HUES6 (cell line): ENCODE results near the gene SMURF2.
"Not testable (repeated sequence)": the region's sequence is repeated elsewhere in the genome, so short reads cannot be mapped to it uniquely, and the experiment has no call there.

Source experiments
- H3K27ac ChIP-seq: 2 replicates; pipeline ENCODE4 v1.7.0; 2013; ENCODE audit warnings: low read depth, mild to moderate bottlenecking, low read length, inconsistent platforms
- H3K27me3 ChIP-seq: 2 replicates; pipeline ENCODE4 v1.6.1; 2013; ENCODE audit warnings: low read length; ENCODE audit not compliant: control insufficient read depth, insufficient read depth
- H3K36me3 ChIP-seq: 2 replicates; pipeline ENCODE4 v1.6.1; 2013; ENCODE audit warnings: low read length; ENCODE audit not compliant: control insufficient read depth, insufficient read depth
- H3K4me1 ChIP-seq: 2 replicates; pipeline ENCODE4 v1.6.1; 2013; ENCODE audit warnings: low read length; ENCODE audit not compliant: control insufficient read depth, insufficient read depth
- H3K4me3 ChIP-seq: 2 replicates; pipeline ENCODE4 v1.5.1; 2013; ENCODE audit warnings: low read depth, low read length
- H3K9ac ChIP-seq: one replicate; pipeline ENCODE4 v1.6.1; 2013; ENCODE audit warnings: mild to moderate bottlenecking, low read length
- H3K9me3 ChIP-seq: 2 replicates; pipeline ENCODE4 v1.6.1; 2013; ENCODE audit warnings: low read depth, low read length; ENCODE audit not compliant: control insufficient read depth, insufficient read depth

The SMURF2 gene

DNA sequence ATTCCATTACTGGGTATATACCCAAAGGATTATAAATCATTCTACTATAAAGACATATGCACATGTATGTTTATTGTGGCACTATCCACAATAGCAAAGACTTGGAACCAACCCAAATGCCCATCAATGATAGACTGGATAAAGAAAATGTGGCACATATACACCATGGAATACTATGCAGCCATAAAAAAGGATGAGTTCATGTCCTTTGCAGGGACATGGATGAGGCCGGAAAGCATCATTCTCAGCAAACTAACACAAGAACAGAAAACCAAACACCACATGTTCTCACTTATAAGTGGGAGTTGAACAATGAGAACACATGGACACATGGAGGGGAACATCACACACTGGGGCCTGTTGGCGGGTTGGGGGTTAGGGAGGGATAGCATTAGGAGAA, 51.9 kb downstream of the SMURF2 start:
- not testable (repeated sequence) for H3K9ac ChIP-seq

DNA sequence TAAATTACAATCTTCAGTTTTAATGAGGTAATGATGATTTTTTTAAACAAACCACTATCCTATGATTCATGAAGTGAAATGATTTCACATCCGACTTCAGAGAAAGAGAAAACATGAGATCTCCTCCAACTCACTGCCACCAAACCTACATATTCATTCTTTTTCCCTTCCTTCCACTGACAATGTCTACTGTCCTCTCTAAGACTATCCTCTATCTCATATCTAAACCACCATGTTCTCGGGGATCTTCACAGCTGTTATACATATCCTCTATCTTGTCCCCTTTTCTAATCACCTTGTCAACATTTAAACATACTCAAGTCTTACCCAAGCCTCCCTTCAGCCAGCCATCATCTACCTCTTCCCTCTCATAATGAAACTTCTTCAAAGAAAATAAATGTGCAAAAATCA, 53.5 kb downstream of the SMURF2 start:
- no peak overlapping the region for H3K9ac ChIP-seq
- no peak overlapping the region for H3K27ac ChIP-seq
- no peak overlapping the region for H3K4me3 ChIP-seq
- H3K27me3 ChIP-seq, result no peaks in the 10 kb centered on the region
- H3K4me1 ChIP-seq, result no peaks in the 10 kb centered on the region
- H3K9me3 ChIP-seq, result no peaks in the 10 kb centered on the region
- H3K36me3 ChIP-seq, result no peaks in the 10 kb centered on the region

More for the DNA sequence above, 51.9 kb downstream of the SMURF2 start:
- not testable (repeated sequence) for H3K27me3 ChIP-seq, H3K27ac ChIP-seq, H3K36me3 ChIP-seq, H3K4me1 ChIP-seq, H3K4me3 ChIP-seq, H3K9me3 ChIP-seq

DNA sequence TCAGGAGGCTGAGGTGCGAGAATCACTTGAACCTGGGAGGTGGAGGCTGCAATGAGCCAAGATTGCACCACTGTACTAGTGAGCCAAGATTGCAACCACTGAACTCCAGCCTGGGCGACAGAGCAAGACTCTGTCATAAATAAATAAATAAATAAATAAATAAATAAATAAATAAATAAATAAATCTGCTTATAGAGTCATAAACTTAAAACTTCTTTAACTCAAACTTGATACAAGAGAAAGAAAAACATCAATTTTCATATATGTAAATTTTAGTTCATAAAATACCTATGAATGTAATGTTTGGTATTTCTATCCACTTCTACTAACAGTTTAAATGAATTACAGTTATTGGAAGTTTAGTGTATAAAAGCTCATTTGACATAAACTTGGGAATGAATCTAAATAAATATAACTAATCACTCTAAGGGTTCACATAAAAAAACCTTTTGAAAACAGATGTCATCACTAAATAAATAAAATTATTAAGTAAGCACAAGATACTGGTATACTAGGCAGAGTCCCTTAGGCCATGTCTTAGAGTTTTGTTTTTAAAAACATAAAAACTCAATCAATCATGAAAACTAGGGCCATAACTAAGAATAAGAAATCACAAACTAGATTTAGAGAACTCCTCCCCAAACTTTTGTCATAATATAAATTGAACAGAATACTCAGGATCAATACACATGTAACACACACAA, 54.1 kb downstream of the SMURF2 start:
- Histone ChIP-seq H3K4me1 (no peaks in the 10 kb centered on the region), H3K9me3 (no peaks in the 10 kb centered on the region), H3K27ac (no peak overlapping the region), H3K27me3 (no peaks in the 10 kb centered on the region), H3K36me3 (no peaks in the 10 kb centered on the region), H3K9ac (no peak overlapping the region), H3K4me3 (no peak overlapping the region)

DNA sequence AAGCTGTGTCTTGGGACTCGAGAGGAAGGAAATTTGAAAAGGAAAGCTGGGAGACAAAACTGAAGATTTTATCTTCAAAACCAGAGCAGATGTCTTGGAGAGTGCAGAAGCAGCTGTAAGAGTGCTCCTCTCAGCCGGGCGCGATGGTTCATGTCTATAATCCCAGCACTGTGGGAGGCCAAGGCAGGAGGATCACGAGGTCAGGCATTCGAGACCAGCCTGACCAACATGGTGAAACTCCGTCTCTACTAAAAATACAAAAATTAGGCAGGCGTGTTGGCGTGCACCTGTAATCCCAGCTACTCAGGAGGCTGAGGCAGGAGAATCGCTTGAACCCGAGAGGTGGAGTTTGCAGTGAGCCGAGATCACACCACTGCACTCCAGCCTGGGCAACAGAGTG, 57.6 kb downstream of the SMURF2 start:
- H3K9ac ChIP-seq, H3K4me3 ChIP-seq, H3K27ac ChIP-seq, H3K9me3 ChIP-seq, H3K27me3 ChIP-seq, H3K36me3 ChIP-seq, H3K4me1 ChIP-seq: not testable (repeated sequence)

DNA sequence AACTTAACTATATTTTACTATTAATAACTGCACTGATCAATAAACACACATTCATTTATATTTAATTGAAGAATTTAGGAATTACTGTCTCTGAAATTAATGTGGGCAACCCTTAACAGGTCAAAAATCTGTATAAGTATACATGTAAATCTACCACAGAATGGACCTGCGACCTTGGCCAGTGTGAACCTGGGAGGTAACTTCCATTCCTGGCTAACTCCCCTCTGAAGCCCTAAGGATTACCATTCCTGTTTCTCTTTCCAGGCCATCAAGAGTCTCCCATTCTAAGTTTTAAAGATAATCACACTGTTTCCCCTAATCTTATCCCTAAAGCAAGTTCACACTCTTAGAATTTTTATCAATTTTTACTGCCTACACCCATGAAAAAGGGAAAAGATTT, 58.1 kb downstream of the SMURF2 start:
- Histone ChIP-seq H3K27me3 (no peaks in the 10 kb centered on the region), H3K4me1 (peaks cover 6% of the 10 kb centered on the region; the same call in 1 of the 2 replicates), H3K4me3 (no peak overlapping the region), H3K36me3 (no peaks in the 10 kb centered on the region), H3K9me3 (no peaks in the 10 kb centered on the region), H3K27ac (no peak overlapping the region), H3K9ac (no peak overlapping the region)

DNA sequence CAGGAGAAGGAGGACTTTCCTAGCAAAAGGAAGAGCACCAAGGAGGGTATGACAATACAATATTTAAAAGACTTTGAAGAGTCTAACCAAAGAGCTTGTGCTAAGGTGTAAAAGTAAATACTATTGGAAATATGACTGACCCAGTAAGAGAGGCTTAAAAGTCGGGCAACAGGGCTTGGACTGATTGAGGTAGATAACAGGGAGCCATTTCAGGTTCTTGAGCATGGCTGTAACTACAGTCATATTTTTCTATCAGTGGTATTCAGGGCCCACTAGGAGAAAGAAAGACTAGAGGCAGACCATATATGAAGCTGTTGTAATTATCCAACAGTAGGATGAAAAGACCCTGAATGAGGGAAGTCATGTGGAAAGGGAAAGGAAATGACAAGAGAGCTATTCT, 62.3 kb downstream of the SMURF2 start:
- Histone ChIP-seq H3K27ac (no peak overlapping the region), H3K27me3 (no peaks in the 10 kb centered on the region), H3K4me1 (peaks cover 6% of the 10 kb centered on the region; the same call in 1 of the 2 replicates), H3K9ac (no peak overlapping the region), H3K9me3 (no peaks in the 10 kb centered on the region), H3K4me3 (no peak overlapping the region), H3K36me3 (no peaks in the 10 kb centered on the region; the same call in none of the 2 replicates)

DNA sequence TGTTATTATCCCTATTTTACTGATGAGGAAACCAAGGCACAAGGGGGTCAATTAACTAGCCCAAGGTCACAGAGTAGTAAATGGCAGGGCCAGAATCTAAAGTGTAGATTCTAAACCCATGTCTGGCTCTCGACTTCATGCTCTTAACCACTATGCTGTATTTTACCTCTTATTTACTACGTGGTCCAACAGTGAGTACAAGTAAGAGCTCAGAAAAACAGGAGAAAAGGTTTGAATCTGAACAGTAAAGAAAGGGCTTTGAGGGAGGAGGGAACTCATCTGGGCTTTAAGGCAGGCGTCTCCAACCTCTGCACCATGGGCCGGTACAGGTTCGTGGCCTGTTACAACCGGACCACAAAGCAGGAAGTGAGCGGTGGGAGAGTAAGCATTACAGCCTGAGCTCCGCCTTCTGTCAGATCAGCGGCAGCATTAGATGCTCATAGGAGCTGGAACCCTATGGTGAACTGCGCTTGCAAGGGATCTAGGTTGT, 62.9 kb downstream of the SMURF2 start:
- Histone ChIP-seq H3K4me1 (peaks cover 6% of the 10 kb centered on the region; the same call in 1 of the 2 replicates), H3K9ac (no peak overlapping the region), H3K27ac (no peak overlapping the region), H3K4me3 (no peak overlapping the region), H3K36me3 (no peaks in the 10 kb centered on the region; the same call in none of the 2 replicates), H3K9me3 (no peaks in the 10 kb centered on the region), H3K27me3 (no peaks in the 10 kb centered on the region)

DNA sequence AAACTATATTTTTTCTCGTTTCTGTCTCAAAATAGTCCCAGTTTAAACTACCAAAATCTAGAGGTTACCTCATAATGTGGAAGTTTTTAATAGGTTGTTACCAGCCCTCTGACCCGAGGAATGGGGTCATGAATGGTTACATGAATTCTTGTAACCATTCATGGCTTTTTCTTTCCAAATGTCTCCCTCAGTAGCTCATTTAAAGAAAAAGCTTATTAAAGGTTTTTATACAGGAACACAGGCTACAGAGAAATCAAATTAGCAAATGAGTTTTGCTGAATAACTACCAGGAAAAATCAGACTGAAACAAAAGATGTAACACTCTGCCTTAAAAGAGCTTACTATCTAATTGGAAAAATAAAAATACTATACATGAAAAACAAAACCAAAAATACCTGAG, 63.4 kb downstream of the SMURF2 start:
- H3K4me3 ChIP-seq, result no peak overlapping the region
- H3K4me1 ChIP-seq, result peaks cover 6% of the 10 kb centered on the region; the same call in 1 of the 2 replicates
- H3K36me3 ChIP-seq, result no peaks in the 10 kb centered on the region; the same call in none of the 2 replicates
- no peak overlapping the region for H3K27ac ChIP-seq
- no peak overlapping the region for H3K9ac ChIP-seq
- no peaks in the 10 kb centered on the region for H3K9me3 ChIP-seq
- no peaks in the 10 kb centered on the region for H3K27me3 ChIP-seq

DNA sequence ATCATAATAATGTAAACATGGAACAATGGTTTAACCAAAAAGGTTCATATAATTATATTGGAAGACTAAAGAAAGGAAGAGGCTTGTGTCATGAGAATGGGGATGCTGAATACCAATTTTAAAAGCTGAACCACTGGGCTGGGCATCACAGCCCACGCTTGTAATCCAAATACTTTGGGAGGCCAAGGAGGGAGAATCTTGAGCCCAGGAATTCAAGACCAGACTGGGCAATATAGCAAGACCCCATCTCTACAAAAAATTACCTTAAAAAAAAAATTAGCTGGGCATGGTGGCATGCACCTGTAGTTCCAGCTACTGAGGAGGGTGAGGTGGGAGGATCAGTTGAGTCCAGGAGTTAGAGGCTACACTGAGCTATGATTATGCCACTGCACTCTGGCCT, 65.1 kb downstream of the SMURF2 start:
- Histone ChIP-seq H3K27ac (no peak overlapping the region), H3K4me1 (peaks cover 6% of the 10 kb centered on the region; the same call in 1 of the 2 replicates), H3K4me3 (no peak overlapping the region), H3K9me3 (no peaks in the 10 kb centered on the region), H3K27me3 (no peaks in the 10 kb centered on the region), H3K36me3 (peaks cover 13% of the 10 kb centered on the region), H3K9ac (no peak overlapping the region)

DNA sequence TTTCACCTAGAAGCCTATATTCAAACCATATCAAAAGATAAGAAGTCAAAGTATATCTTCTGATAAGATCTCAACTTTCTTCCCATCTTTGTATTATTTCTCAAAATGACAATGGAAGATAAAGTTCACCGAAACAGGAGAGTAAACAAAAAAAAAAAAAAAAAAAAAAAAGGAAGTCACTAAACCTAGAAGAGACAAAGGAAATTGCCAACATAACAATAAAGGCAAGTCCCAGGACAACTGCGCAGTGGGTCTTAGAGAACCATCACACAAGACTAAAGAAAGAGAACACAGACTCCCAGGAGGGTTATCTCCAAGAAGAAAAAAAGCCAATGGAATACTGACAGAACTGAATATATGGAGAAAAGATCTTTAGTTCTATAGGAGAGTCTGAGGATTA, 65.7 kb downstream of the SMURF2 start:
- no peak overlapping the region for H3K9ac ChIP-seq
- H3K36me3 ChIP-seq, result peaks cover 17% of the 10 kb centered on the region
- peaks cover 6% of the 10 kb centered on the region; the same call in 1 of the 2 replicates for H3K4me1 ChIP-seq

DNA sequence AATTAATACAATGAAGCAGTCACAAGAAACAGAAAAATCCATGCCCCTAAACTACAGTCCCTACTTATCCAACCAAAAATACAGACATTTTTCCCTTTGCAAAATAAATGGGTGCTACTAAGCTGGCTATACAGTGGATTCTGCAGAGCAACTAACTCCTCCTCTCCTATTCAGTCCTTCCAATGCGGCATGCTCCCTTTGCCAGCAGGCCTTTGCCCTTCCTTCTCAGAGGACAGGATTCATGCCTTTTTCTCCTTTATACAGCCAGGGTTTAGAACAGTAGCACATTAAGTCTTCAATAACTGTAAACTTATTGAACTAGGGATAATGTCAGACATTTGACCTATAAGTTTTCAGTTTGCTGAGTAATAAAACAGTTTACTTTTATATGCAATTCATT, 70.2 kb downstream of the SMURF2 start:
- Histone ChIP-seq H3K4me1 (no peaks in the 10 kb centered on the region), H3K27me3 (no peaks in the 10 kb centered on the region), H3K4me3 (no peak overlapping the region), H3K9ac (no peak overlapping the region), H3K9me3 (no peaks in the 10 kb centered on the region), H3K36me3 (peaks cover 17% of the 10 kb centered on the region), H3K27ac (no peak overlapping the region)

More for the DNA sequence above, 65.7 kb downstream of the SMURF2 start:
- Histone ChIP-seq H3K4me3 (no peak overlapping the region), H3K9me3 (no peaks in the 10 kb centered on the region), H3K27me3 (no peaks in the 10 kb centered on the region), H3K27ac (no peak overlapping the region)
